Neural cell (in vitro differentiated cells): ENCODE data around the gene CNN3.

Source experiments
- CTCF ChIP-seq: fragments of 450-650 bp; IDR thresholded peaks from 2 replicates; pipeline ENCODE4 v1.5.1; 2014; ENCODE audit warnings: antibody characterized with exemption, mild to moderate bottlenecking, moderate library complexity; ENCODE audit not compliant: poor library complexity, severe bottlenecking
- EZH2 ChIP-seq: fragments of 200-600, 300-800 bp; shearing (Covaris generic), sonication (generic); IDR thresholded peaks from 2 replicates; pipeline ENCODE4 v1.6.1; 2014; ENCODE audit warnings: antibody characterized with exemption, low read length, borderline replicate concordance, mild to moderate bottlenecking; ENCODE audit not compliant: insufficient read depth, poor library complexity, severe bottlenecking
- POLR2AphosphoS5 ChIP-seq: IDR thresholded peaks from 2 replicates; pipeline ENCODE4 v1.6.1; 2012
- REST ChIP-seq: IDR thresholded peaks from 2 replicates; pipeline ENCODE4 v1.6.1; 2012; ENCODE audit warnings: borderline replicate concordance

GRCh38 chr1:94954263-94955220 lies 27.6 kb upstream of the CNN3 start:
- TF ChIP-seq EZH2 (no peak), REST (no peak), CTCF (no peak), POLR2AphosphoS5 (no peak)
